ENCODE measurements around the gene NAT9.

DNA sequence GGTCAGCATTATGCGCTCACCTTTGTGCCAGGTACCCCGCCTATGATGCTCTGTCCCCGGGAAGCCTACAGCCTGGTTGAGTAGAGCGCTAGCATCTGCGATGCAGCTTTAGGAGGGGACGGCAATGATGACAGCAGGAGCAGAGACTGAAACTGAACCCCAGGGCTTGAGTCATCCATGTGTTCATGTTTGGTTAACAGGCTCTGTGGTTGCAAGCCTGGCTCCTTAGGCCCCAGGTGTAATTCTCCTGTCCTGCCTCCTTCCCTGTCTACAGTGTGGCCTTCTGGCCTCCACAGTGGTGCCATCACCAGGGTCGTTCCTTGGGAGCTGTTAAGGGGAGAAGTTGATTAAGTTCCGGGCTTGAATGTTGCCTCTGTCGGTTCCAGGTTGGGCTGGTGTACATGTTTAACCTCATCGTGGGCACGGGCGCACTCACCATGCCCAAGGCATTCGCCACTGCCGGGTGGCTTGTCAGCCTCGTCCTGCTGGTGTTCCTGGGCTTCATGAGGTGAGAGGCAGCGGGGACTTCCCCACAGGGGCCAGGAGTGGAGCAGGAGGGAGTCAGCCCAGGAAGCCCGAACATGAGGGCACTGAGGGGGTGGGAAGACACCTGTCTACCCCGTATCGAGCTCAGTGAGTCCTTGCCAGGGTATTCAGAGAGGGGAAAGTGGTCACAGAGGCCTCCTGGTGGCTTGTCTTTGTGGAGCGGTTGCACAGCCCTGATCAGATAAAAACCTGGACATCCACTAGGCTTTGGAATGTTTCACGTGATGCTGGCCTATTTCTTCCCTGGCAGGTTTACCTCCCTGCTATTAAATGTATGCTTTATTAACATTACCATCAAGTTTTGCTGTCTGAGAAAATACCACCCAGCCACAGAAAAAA lies 9.2 kb upstream of the NAT9 start:
- TF ChIP-seq, protein P1, sequence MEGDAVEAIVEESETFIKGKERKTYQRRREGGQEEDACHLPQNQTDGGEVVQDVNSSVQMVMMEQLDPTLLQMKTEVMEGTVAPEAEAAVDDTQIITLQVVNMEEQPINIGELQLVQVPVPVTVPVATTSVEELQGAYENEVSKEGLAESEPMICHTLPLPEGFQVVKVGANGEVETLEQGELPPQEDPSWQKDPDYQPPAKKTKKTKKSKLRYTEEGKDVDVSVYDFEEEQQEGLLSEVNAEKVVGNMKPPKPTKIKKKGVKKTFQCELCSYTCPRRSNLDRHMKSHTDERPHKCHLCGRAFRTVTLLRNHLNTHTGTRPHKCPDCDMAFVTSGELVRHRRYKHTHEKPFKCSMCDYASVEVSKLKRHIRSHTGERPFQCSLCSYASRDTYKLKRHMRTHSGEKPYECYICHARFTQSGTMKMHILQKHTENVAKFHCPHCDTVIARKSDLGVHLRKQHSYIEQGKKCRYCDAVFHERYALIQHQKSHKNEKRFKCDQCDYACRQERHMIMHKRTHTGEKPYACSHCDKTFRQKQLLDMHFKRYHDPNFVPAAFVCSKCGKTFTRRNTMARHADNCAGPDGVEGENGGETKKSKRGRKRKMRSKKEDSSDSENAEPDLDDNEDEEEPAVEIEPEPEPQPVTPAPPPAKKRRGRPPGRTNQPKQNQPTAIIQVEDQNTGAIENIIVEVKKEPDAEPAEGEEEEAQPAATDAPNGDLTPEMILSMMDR (IDR thresholded peaks at IDR 0.05; ENCODE audit: poor library complexity) = no peak
- TF ChIP-seq EZH2 (IDR thresholded peaks at IDR 0.05; ENCODE audit: borderline replicate concordance) = no peak
